GDM1 (cell line): Measurements from ENCODE around the gene RHOB.
"Not testable (repeated sequence)": the region's sequence is repeated elsewhere in the genome, so short reads cannot be mapped to it uniquely, and the experiment has no call there.

Experiments used
- DNase-seq: peaks from one replicate; lab custom pipeline; 2025; lab: John Stamatoyannopoulos, UW

Gene RHOB

DNA sequence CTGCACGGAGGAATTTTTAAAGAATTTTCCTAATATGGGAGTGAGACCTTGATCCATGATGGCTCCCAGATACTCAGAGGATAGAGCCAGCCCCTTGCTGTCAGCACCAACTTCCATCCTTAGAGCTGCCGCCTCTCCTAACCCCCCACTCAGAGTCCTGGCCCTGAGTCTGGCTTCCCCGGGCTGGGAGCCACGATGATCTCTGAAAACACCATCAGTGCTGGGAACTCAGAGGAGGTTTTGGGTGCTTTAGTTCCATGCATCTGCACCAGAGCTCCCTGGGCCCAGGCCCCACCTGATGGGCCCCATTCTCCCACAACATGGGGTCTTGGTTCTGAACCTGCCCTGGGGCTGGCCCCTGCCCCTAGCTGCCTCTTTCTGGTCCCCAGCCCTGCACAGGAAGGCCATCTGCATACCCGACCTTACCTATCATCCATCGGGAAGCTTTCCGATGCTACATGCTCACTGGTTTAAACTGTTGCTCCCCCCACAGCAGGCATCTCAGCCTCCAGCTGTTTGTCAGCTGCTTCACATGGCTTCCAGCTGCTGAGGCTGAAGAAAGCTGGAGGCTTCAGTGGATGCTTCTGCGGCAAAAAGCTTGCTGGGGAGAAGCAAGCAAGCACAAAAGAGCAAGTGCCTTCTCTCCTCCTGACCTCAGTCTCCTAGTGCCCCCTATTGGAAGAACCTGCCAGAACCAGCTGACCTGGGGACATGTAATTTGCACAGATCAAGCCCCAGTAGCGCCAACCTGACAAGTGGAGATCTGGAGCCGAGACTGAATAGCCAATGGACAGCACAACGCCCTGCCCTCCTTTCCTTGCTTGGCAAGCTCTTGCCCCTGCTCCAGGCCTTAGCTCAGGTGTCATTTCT is 24.2 kb upstream of the RHOB start:
- DNase-seq: no peak

DNA sequence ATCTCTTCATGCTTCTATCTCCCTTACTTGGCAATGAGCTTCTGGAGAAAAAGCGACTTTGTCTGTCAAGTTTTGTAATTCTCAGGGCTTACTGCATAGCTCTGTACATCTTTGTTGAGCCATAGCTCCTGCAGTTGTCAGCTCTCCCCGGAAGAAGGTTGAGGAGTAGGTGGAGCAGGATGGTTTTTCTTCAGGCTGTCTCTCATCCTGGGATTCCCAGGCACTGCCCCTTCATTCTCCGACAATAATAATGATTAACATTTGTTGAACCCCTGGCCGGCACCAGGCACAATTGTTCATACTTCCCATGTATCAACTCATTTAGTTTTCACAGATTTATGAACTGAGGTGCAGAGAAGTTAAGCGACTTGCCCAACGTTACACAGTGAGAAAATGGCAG is 23.5 kb upstream of the RHOB start:
- no peak for DNase-seq

DNA sequence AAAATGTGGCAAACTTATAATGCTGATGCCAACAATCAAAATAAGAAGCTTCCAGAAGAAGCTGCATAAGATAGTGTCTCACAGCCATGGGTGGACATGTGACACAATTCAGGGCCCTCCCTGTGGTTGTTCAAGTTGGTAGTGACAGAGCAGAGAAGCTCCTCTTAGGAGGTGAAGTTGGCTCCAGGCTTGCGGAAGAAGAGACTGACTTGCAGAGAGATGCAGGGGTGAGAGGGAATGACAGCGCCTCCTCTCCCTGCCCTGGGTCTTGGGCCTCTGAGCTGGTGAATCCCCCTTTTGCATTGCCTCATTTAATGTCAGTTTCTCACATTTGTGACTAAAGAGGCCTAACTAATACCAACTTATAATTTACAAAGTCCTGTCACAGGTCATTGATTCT is 23.0 kb upstream of the RHOB start:
- no peak for DNase-seq

DNA sequence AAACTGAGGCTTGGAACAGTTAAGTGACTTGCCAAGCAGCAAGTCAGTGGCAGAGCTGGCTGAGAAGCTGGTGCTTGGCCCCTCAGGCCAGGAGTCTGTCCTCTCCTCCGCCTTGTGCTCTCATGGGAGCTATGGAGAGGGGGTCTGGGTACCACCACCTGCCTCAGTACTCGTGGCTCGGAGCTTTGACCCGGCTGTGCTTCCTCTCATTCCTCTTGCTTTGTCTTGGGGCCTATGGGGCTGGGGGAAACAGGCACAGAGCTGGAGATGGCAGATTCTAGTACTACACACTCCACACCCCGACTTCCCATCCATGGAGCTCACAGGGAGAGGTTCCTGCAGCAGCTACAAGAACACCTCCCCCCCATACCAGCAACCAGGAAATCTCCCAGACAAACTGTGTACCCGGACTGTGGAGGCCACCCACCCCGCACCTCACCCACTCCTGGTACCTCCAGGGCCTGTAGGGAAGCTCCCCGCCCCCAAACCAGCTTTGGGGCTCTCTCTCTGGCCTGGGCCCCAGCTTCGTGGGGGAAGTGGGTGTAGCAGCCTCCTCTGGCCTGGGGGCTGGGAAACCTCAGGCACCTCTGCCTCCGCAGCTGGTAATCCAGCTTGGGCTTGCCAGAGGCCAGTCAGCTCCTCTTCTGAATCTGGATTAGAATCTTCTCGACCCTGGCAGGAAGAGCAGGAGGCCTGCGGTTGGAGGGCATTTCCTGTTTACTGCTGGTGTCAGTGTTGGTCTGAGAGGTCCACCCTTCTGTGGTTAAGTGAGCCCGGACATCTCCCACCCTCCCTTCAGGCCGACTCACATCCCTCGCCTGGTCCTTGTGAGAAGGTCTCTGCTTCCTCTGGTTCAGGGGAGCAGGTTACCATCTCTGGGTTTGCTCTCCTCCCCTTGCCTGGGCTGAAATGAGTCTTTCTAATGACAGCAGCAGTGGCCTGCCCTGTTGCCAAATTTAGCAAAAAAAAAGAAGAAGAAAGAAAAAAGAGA is 22.3 kb upstream of the RHOB start:
- peak; percentile 50 for DNase-seq

DNA sequence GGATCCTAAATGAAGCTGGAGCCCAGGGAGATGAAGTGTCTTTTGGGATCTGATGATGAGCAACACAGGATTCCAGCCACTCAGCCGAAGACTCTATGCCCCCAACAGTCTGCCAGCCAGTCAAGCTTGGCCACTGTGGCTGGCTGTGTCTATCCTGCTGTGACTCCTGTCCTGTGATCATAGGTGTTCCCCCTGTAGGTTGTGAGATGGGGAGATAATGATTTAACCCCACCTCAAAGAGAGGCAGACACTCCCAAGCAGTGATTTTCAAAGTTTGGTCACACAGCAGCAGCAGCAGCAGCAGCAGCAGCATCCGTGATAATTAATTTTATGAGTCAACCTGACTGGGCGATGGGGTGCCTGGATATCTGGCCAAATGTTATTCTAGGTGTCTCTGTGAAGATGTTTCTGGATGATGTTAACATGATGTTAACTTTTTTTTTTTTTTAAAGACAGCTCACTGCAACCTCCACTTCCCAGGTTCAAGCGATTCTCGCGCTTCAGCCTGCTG is 21.4 kb upstream of the RHOB start:
- no peak for DNase-seq

DNA sequence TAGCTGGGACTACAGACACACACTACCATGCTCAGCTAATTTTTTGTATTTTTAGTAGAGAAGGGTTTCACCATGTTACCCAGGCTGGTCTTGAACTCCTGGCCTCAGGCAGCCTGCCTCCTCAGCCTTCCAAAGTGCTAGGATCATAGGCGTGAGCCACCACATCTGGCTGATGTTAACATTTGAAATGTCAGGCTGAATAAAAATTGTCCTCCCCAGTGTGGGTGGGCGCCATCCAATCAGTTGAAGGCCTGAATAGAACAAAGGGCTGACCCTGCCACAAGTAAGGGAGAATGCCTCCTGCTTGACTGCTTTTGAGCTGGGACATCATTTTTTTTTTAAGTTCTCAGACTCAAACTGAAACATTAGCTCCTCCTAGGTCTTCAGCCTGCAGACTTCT is 21.0 kb upstream of the RHOB start:
- DNase-seq: no peak

DNA sequence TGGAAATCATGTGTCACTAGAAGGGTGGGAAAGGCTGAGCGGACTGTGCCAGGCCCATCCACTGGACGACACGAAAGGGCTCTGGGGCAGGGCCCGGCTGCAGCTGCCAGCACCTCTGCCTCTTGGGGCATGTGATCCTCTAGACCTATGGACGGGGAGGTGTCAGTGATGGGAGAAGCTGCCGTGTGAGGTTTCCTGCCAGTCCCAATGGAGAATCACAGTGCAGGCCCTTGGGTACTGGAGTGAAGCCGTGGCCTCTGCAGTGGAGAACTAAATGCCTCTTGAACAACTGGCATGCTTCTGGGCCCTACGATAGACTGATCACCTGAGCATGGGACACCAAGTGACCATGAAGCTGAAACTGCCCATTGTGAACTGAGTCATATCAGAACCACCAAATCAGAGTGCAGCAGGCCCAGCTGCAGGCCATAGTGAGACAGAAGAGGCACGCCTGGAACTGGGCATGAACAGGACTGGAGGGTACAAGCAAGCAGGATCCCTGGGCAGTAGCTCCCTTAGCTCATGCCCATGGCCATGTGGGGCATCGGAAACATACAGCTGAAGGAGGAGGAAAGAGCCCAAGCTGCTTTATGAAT is 18.8 kb upstream of the RHOB start:
- no peak for DNase-seq

DNA sequence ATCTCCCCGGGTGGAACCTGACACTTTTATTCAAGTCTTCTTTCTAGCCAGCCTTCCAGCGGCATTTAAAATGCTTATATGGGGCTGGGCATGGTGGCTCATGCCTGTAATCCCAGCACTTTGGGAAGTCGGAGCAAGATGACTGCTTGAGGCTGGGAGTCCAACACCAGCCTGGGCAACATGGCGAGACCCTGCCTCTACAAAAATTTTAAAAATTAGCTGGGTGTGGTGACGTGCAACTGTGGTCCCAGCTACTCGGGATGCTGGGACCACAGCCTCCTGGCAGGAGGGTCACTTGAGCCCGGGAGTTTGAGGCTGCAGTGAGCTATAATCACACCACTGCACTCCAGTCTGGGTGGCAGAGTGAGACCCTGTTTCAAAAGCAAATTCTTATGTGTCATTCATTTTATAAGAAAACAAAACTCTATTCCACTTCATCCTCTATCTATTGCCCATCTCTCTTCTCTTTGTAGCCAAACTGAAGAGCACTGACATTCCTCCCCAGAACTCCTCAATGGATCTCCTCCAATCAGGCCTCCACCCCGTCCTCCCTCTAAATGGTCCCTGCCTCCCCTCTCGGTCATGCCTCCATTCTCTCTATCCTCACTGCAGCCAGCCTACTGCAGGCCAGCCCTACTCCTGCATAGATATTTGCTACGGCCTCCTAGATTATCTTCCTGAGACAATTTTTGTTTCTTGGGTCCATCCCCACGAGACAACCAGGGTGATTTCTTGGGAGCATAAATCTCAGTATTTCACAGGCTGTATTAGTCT is 18.0 kb upstream of the RHOB start:
- no peak for DNase-seq

DNA sequence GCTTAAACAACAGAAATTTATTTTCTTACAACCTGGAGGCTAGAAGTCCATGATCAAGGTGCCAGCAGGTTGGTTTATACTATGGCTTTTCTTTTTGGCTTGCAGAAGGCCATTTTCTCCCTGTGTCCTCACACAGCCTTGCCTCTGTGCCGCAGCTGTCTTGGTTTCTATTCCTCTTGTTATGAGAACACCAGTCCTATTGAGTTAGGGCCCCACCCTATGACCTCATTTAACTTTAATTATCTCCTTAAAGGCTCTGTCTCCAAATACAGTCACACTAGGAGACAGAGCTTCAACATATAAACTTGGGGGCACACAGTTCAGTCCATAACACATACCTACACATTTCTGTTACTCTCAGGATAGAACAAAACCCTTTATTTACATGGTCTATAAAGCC is 17.3 kb upstream of the RHOB start:
- no peak for DNase-seq

DNA sequence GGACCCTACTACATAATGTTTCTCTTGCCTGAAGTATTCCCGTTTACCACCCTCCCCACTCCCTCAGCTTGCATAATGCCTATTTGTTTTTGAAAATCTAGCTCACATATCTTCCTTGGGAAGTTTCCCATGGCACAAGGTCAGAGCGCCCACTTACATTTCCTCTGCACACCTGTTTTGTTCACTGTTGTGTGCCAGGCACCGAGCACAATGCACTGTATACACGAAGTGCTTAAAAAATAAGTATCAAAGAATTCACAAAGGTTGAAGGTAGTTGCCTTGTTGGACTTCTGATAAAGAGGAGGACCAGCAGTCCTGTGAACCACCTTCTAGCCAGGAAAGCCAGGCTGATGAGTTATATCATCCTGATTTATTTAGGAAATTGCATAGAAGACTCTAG is 16.8 kb upstream of the RHOB start:
- no peak for DNase-seq

DNA sequence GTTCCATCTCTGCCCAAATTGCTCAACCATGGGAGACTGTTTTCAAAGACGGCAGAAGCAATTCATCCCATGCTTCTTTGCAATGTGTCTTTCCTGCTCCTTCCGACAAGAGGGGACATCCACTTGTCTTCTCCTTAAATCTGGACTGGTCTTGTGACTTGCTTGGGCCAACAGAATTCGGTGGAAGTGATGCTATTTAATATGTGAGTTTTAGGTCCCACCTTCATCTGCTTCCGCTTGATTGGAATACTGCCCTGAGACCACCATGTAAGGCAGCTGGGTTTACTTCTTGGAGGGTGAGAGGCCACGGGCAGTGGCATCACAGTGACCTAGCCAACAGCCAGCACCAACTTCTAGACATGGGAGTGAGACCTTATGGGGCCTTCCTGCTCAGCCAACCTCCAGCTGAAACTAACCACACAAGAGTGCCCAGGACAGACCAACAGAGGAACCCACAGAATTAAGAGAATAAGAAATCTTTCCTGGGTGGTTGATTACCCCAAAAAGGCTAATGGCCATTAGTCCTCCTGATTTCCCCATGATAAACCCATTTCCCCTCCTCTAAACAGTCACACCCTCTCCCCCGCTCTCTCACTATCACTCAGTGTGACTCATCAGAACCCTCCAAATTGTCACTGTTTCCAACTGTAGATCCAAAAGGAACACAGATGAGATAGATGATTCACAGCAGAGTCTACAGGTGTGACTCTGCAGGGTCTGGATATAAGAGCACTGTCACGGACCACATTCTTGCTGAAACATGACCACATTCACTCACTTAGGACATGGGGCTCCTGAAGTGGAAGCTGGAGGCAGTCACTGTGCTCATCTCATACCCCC is 16.2 kb upstream of the RHOB start:
- DNase-seq: no peak

DNA sequence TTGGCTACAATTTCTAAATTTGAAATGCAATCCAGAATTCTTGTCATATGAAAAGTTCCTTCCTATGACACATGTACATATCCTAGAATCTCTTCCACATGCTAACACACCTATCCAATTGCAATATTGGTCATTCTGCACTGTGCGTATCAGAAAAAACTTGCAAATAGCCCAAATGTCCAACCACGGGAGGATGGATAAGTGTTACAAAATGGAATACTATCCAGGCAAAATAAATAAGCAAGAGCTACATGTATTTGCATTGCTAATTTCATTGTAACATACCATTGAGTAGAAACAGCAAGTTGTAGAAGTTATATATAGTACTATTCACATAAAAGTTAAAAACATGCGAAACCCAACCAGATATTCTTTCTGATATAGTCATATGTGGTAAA is 15.6 kb upstream of the RHOB start:
- no peak for DNase-seq

DNA sequence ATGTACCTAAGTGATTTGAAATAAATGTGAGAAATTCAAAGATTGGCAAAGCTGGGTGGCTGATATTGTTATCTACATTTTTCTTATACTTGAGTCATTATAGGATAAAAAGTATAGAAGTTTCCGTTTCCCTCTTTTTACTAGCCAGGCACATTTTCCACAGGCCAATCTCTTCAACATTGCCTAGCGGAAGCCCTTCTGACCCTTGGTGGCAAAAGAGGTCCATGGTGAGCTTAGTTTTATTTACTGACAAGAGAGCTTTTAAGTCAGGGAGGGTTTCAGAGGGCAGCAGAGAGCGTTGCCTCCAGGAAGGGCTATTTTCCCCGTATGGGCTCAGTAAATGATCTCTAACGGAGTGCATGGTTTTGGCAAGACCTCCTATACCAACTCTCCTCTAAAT is 15.1 kb upstream of the RHOB start:
- DNase-seq: no peak

DNA sequence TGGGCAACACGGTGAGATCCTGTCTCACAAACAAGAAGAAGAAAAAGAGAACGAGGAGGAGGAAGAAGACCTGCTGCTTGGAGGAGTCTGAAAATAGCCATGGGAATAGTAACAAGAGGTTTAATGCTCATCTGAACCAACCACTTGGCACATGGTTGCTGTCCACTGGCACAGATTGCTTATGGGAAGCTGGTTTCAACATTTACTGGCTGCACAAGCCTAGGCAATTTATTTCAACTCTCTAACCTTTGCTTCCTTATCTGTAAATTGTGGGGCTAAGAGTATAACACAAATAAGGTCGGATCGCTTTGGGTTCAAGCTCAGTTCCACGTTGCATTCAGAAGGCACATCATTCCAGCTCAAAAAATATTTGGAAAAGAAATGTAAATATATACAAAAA is 14.2 kb upstream of the RHOB start:
- no peak for DNase-seq

DNA sequence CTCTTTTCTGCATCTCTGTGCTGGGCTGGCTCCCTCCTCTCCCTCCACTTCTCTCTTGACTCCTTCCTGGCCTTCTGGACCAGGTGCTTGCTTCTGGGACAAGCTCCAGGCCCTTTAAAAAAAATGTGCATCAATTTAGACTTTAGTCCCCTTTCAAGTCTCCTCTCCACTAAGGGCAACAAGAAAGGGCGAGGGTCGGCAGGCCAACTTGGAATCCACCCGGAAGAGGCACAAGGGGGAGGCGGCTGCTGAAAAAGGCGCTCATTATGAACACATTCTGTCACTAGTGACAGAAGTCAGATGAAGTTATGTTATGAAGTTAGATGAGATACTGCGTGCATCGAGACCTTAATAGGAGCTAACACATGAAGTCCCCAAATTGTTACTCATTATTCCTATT is 13.6 kb upstream of the RHOB start:
- DNase-seq: no peak

DNA sequence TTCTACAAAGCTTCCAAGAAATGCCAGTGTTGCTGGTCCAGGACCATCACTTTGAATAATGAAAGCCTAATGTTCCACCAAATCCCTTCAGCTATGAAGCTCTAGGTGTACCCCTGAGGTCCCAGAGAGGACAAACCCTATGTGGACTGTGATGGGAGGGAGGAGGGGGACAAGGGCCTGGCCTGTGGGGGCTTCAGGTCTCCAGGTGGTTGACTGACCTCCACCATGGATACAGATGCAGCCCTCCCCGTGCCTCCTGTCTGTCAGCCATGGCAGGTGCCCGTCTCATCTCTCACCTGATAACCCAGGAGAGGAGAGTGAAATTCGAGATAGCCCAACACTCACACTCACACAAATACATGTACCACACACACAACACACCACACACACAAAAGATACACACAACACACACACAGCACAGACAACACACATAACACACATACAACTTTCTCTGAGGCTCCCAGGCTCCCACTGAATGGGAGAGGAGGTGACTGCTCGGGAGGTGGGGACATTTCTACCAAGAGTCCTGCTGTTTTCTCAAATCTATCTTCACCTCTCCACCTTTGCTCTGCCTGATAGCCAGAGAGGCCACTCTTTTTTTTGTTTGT is 12.8 kb upstream of the RHOB start:
- DNase-seq: no peak

DNA sequence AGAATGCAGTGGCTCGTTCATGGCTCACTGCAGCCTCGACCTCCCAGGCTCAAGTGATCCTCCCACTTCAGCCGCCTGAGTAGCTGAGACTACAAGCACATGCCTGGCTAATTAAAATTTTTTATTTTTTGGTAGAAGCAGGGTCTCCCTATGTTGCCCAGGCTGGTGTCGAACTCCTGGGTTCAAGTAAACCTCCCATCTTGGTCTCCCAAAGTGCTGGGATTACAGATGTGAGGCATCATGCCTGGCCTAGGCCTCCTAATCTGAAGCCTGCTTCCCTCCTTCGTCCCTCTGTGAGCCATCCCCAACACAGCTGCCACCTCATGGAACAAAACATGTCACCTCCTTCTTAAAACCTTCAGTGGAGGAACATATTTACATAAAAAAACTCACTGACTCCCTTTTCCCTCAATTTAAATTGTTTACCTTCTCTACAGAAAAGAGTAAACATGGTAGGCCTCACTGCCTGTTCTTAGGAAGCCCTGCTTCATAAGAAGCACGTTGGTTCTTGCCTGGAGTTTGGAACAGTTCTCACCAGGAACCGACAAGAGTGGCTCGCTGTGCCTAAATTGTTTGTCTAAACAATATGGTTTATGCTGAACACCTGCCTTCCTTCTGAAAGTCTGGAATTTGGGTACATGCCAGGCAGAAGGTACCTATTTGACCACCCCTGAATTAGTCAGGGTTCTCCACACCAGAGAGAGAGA is 12.1 kb upstream of the RHOB start:
- DNase-seq: no peak

DNA sequence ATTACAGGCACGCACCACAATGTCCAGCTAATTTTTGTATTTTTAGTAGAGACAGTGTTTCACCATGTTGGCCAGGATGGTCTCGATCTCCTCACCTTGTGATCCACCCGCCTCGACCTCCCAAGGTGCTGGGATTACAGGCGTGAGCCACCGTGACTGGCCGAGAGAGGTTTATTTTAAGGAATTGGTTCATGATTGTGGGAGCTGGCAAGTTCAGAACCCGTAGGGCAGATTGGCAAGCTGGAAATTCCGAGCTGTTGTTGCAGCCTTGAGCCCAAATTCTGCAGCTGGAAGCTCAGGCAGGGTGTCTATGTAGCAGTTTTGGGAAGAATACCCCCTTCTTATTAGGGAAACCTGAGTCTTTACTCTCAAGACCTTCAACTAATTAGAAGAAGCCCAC is 11.4 kb upstream of the RHOB start:
- DNase-seq: not testable (repeated sequence)

DNA sequence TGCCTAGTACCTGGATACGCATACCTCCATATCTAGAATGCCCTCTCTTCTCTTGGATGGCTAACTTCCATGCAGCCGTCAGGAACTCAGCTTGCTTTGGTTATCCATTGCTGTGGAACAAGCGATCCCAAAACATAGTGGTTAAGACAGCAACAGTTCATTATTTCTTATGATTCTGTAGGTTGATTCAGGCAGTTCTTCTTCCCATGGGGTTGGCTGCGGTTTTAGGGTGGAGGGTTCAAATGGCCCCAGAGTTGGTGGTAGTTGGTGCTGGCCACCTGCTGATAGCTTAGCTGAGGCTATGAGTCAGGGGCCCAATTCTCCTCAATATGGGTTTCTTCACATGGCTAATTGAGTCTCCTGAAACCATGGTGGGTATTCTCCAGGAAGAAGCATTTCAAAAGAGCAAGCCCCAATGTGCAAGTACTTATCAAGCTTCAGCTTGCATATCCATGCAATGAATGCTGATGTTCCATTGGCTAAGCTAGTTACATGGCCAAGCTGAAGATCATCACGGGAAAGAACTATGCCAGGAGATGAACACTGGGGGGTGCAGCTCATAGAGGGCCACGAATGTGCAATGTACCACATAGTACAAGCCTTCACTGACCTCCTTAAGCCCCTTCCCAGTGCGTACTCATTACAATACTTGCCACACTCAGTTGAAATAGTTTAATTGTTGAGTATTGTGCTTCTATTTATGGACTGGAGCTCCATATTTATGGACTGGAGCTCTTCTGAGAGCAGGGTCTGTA is 10.0 kb upstream of the RHOB start:
- DNase-seq: no peak
